Ishikawa (cell line): ENCODE data around the gene CEMP1.

Experiments used
- CREB1 ChIP-seq: IDR thresholded peaks from 2 replicates; pipeline ENCODE4 v1.6.1; 2012; ENCODE audit warnings: low read depth
- EP300 ChIP-seq: IDR thresholded peaks from 2 replicates; pipeline ENCODE4 v1.6.1; 2012; ENCODE audit warnings: borderline replicate concordance
- NFIC ChIP-seq: IDR thresholded peaks from 2 replicates; pipeline ENCODE4 v1.6.1; 2012
- RAD21 ChIP-seq: IDR thresholded peaks from 2 replicates; pipeline ENCODE4 v1.6.1; 2012; ENCODE audit warnings: low read depth
- USF1 ChIP-seq: IDR thresholded peaks from 2 replicates; pipeline ENCODE4 v1.6.1; 2012
- TF ChIP-seq, protein P1 (sequence below): IDR thresholded peaks from 2 replicates; pipeline ENCODE4 v1.6.1; 2012; ENCODE audit warnings: low read depth, mild to moderate bottlenecking
- TF ChIP-seq, protein P2 (sequence below): IDR thresholded peaks from 2 replicates; pipeline ENCODE4 v1.6.1; 2012

DNA sequence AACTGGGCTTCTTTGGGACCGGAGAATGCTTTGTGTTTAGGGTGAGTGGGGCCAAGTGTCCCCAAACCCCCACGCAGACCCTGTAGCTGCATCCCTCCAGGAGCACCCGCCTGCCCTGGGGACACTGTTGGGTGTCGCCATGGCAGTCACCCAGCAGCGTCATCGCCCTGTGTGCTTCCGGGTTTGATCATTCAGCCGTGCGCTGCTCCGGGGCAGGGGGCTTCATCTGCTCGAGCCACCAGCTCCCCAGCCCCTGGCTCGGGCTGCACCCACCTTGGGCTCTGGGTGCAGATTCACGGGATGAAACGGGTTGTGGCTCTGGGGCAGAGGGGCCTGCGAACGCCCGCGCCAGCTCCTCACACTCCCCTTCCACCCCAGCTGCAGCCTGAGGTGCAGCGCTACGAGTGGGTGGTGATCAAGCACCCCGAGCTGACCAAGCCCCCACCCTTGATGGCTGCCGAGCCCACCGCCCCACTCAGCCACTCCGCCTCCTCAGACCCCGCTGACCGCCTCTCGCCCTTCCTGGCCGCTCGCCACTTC lies 31.2 kb downstream of the CEMP1 start:
- TF ChIP-seq, protein P1, sequence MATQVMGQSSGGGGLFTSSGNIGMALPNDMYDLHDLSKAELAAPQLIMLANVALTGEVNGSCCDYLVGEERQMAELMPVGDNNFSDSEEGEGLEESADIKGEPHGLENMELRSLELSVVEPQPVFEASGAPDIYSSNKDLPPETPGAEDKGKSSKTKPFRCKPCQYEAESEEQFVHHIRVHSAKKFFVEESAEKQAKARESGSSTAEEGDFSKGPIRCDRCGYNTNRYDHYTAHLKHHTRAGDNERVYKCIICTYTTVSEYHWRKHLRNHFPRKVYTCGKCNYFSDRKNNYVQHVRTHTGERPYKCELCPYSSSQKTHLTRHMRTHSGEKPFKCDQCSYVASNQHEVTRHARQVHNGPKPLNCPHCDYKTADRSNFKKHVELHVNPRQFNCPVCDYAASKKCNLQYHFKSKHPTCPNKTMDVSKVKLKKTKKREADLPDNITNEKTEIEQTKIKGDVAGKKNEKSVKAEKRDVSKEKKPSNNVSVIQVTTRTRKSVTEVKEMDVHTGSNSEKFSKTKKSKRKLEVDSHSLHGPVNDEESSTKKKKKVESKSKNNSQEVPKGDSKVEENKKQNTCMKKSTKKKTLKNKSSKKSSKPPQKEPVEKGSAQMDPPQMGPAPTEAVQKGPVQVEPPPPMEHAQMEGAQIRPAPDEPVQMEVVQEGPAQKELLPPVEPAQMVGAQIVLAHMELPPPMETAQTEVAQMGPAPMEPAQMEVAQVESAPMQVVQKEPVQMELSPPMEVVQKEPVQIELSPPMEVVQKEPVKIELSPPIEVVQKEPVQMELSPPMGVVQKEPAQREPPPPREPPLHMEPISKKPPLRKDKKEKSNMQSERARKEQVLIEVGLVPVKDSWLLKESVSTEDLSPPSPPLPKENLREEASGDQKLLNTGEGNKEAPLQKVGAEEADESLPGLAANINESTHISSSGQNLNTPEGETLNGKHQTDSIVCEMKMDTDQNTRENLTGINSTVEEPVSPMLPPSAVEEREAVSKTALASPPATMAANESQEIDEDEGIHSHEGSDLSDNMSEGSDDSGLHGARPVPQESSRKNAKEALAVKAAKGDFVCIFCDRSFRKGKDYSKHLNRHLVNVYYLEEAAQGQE = no peak
- TF ChIP-seq NFIC = no peak
- TF ChIP-seq, protein P2, sequence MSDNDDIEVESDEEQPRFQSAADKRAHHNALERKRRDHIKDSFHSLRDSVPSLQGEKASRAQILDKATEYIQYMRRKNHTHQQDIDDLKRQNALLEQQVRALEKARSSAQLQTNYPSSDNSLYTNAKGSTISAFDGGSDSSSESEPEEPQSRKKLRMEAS = no peak
- TF ChIP-seq USF1 = no peak
- no peak for TF ChIP-seq EP300
- TF ChIP-seq RAD21 = no peak
- TF ChIP-seq CREB1 = no peak
